ENCODE measurements around the gene CCDC70.

GRCh38 chr13:51832471-51833152, 29.2 kb upstream of the CCDC70 start:
- TF ChIP-seq CTCF (IDR thresholded peaks at IDR 0.05; ENCODE audit: poor library complexity, severe bottlenecking): no peak
- no peak for TF ChIP-seq EZH2 (IDR thresholded peaks at IDR 0.05; ENCODE audit: borderline replicate concordance, insufficient read depth, low read length, poor library complexity, severe bottlenecking)
- TF ChIP-seq REST (IDR thresholded peaks at IDR 0.05; ENCODE audit: borderline replicate concordance): no peak
- TF ChIP-seq POLR2AphosphoS5 (IDR thresholded peaks at IDR 0.05): no peak
- TF ChIP-seq RAD21 (conservative IDR thresholded peaks at IDR 0.05): no peak
- TF ChIP-seq SMC3 (conservative IDR thresholded peaks at IDR 0.05; ENCODE audit: poor library complexity): no peak
- no peak for TF ChIP-seq TAF1 (IDR thresholded peaks at IDR 0.05; ENCODE audit: low read depth)
- no peak for TF ChIP-seq EP300 (conservative IDR thresholded peaks at IDR 0.05; ENCODE audit: poor library complexity, severe bottlenecking)

Measured in neural cell (in vitro differentiated cells).